Kidney (tissue), 14 donors: ENCODE results near the gene PLD1. TPM values are rescaled to one million over a fixed set of nuclear protein-coding genes. Genes with fewer than 3 reads are reported as not detected.

Experiments used
- DNase-seq, 5 donors: peaks; one replicate each; pipeline ENCODE4 v3.0.0-alpha.2; 2013 to 2020
- FAIRE-seq: peaks from 2 replicates; lab custom pipeline; 2012; peaks lifted over from hg19 to GRCh38; lab: Jason Lieb, UNC
- H3K27ac ChIP-seq, 2 donors: one replicate each; pipeline ENCODE4 v1.7.0; 2013; ENCODE audit warnings: low read depth in 2 of 2, low read length in 2 of 2, inconsistent platforms in 1 of 2
- H3K27me3 ChIP-seq: one replicate; pipeline ENCODE4 v1.7.1; 2013; ENCODE audit warnings: low read length, inconsistent platforms; ENCODE audit not compliant: control insufficient read depth, insufficient read depth
- H3K36me3 ChIP-seq, 3 donors: one replicate each; pipeline versions ENCODE4 v1.7.0 to v1.7.1; 2013; ENCODE audit warnings: low read length in 3 of 3, control low read depth in 1 of 3, inconsistent platforms in 1 of 3; ENCODE audit not compliant: insufficient read depth in 3 of 3, control insufficient read depth in 2 of 3
- H3K4me1 ChIP-seq, 3 donors: one replicate each; pipeline versions ENCODE4 v1.7.0 to v1.7.1; 2013; ENCODE audit warnings: low read length in 3 of 3, inconsistent platforms in 1 of 3, low read depth in 1 of 3; ENCODE audit not compliant: control insufficient read depth in 2 of 3, insufficient read depth in 2 of 3
- H3K4me3 ChIP-seq, 3 donors: one replicate each; pipeline versions ENCODE4 v1.7.0 to v1.8.1; 2013; ENCODE audit warnings: low read length in 3 of 3, control low read depth in 1 of 3, inconsistent platforms in 1 of 3
- H3K9ac ChIP-seq, 3 donors: one replicate each; pipeline versions ENCODE4 v1.7.0 to v1.7.1; 2013; ENCODE audit warnings: low read length in 3 of 3, control low read depth in 1 of 3, inconsistent platforms in 1 of 3
- H3K9me3 ChIP-seq, 3 donors: one replicate each; pipeline versions ENCODE4 v1.7.0 to v1.7.1; 2013; ENCODE audit warnings: low read length in 3 of 3, control low read depth in 1 of 3, inconsistent platforms in 1 of 3; ENCODE audit not compliant: control insufficient read depth in 2 of 3, insufficient read depth in 1 of 3
- intact Hi-C: fragments of 100-400 bp; cut with DNase I; formaldehyde crosslinking; loops from one replicate; pipeline ENCODE4 v1.11.1; 2022
- polyA plus RNA-seq: library from polyadenylated mRNA; stranded (reverse); fragments of 350-450 nt; fragmentation: Illumina TruSeq; extraction: RNeasy Lipid Tissue Mini Kit (QIAGEN cat#74804); gene quantifications from one replicate; pipeline ENCODE4 v1.2.3, GENCODE V29; 2014; ENCODE audit warnings: low read depth, low replicate concordance; ENCODE audit not compliant: insufficient read depth
- total RNA-seq: library from RNA; stranded (reverse); fragmentation: NEBNext Ultra II Directional; extraction: Animal tissue kit (Norgen Biotek cat#: 25700); gene quantifications from one replicate; pipeline ENCODE4 v1.2.1, GENCODE V29; 2021
- TF ChIP-seq, protein P1 (sequence below): IDR thresholded peaks from 3 replicates; pipeline ENCODE4 v1.5.1; 2012; ENCODE audit warnings: mild to moderate bottlenecking, moderate library complexity, borderline replicate concordance; ENCODE audit not compliant: insufficient read depth; ENCODE audit errors: extremely low read depth
- donor health status: control.
- donor health status: control.
- donor health status: control.
- donor health status: control.
- donor health status: control.
- donor health status: DM: yes; HTN: yes; CAD: no.
- donor health status: Normal renal cell carcinoma (clear cell type).

Gene PLD1
- total and polyA plus RNA-seq, 2 donors from 2014 or later = 11.2 to 24.3 TPM

GRCh38 chr3:171558188-171558696 lies 252.0 kb downstream of the PLD1 start:
- H3K9me3 ChIP-seq = no peaks in the 10 kb centered on the region
- peaks cover 0 to 4% (median 0%) of the 10 kb centered on the region in 3 donors for H3K4me1 ChIP-seq

GRCh38 chr3:171557173-171557572 lies 253.1 kb downstream of the PLD1 start:
- TF ChIP-seq, protein P1, sequence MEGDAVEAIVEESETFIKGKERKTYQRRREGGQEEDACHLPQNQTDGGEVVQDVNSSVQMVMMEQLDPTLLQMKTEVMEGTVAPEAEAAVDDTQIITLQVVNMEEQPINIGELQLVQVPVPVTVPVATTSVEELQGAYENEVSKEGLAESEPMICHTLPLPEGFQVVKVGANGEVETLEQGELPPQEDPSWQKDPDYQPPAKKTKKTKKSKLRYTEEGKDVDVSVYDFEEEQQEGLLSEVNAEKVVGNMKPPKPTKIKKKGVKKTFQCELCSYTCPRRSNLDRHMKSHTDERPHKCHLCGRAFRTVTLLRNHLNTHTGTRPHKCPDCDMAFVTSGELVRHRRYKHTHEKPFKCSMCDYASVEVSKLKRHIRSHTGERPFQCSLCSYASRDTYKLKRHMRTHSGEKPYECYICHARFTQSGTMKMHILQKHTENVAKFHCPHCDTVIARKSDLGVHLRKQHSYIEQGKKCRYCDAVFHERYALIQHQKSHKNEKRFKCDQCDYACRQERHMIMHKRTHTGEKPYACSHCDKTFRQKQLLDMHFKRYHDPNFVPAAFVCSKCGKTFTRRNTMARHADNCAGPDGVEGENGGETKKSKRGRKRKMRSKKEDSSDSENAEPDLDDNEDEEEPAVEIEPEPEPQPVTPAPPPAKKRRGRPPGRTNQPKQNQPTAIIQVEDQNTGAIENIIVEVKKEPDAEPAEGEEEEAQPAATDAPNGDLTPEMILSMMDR = no peak
- intact Hi-C loops = no loop called here
- H3K9ac ChIP-seq = no peak overlapping the region
- no peak overlapping the region for H3K27ac ChIP-seq
- H3K4me3 ChIP-seq = no peak overlapping the region
- H3K27me3 ChIP-seq = no peaks in the 10 kb centered on the region
- no peaks in the 10 kb centered on the region for H3K9me3 ChIP-seq
- DNase-seq (no peak), FAIRE-seq (no peak)
- peaks cover 0 to 4% (median 0%) of the 10 kb centered on the region in 3 donors for H3K4me1 ChIP-seq
- H3K36me3 ChIP-seq = no peaks in the 10 kb centered on the region

More at GRCh38 chr3:171558188-171558696, 252.0 kb downstream of the PLD1 start:
- intact Hi-C loops = no loop called here
- no peaks in the 10 kb centered on the region for H3K36me3 ChIP-seq
- DNase-seq (no peak), FAIRE-seq (no peak)
- TF ChIP-seq, protein P1 = no peak
- no peak overlapping the region for H3K27ac ChIP-seq
- no peaks in the 10 kb centered on the region for H3K27me3 ChIP-seq
- no peak overlapping the region for H3K4me3 ChIP-seq
- no peak overlapping the region for H3K9ac ChIP-seq

GRCh38 chr3:171556574-171557145 lies 253.6 kb downstream of the PLD1 start:
- TF ChIP-seq, protein P1 = no peak

More at GRCh38 chr3:171556574-171557145, 253.6 kb downstream of the PLD1 start:
- intact Hi-C loops = no loop called here
- Histone ChIP-seq H3K4me3 (no peak overlapping the region), H3K9me3 (no peaks in the 10 kb centered on the region), H3K27ac (no peak overlapping the region), H3K4me1 (peaks cover 0 to 4% (median 0%) of the 10 kb centered on the region in 3 donors), H3K9ac (no peak overlapping the region), H3K36me3 (no peaks in the 10 kb centered on the region), H3K27me3 (no peaks in the 10 kb centered on the region)
- FAIRE-seq (no peak), DNase-seq (peak in 3 of 5 donors; percentile 24 to 45 (median 37))
